ENCODE results near the gene UNC13D. TPM values are rescaled to one million over a fixed set of nuclear protein-coding genes. Genes with fewer than 3 reads are reported as not detected.

The UNC13D gene
- total RNA-seq, 1 experiment from 2014 or later: 104 TPM

DNA sequence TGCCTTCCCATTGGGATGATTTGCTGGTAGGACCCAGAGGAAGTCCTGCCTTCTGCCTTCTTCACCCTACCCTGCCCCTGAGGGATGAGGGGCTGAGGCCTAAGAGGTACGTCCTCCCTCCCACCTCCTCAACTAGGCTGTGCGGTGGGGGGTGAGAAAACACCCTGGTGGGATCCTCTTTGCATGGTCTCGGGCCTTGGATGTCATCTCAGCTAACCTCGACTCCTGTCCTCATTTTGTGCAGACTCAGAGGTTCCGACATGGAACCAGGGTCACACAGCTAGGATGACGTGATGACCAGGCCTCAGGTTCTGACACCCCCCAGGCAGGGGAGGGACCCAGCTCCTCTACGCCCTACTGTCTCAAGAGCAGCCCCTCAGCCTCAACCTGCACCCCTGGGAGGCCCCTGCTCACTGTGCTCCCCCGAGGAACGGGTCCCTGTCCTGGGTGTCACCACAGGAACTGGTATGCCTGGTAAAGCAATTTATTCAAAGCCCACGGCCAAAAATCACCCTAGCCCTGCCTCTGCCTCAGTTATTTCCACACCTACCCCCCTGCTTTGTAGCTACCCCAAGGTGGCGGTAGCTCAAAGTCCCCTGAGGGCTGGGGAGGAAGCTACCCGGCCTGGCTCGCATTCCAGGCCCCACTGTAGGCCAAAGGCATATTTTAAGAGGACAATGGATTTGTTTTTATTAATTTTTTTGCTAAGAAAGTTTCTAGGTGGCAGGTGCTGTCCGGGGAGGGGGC lies 17.5 kb downstream of the UNC13D start:
- TF ChIP-seq, protein P1, sequence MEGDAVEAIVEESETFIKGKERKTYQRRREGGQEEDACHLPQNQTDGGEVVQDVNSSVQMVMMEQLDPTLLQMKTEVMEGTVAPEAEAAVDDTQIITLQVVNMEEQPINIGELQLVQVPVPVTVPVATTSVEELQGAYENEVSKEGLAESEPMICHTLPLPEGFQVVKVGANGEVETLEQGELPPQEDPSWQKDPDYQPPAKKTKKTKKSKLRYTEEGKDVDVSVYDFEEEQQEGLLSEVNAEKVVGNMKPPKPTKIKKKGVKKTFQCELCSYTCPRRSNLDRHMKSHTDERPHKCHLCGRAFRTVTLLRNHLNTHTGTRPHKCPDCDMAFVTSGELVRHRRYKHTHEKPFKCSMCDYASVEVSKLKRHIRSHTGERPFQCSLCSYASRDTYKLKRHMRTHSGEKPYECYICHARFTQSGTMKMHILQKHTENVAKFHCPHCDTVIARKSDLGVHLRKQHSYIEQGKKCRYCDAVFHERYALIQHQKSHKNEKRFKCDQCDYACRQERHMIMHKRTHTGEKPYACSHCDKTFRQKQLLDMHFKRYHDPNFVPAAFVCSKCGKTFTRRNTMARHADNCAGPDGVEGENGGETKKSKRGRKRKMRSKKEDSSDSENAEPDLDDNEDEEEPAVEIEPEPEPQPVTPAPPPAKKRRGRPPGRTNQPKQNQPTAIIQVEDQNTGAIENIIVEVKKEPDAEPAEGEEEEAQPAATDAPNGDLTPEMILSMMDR (IDR thresholded peaks at IDR 0.05; ENCODE audit: unreplicated experiment): no peak
- Mint-ChIP-seq H3K4me1 (ENCODE audit: low read depth, unreplicated experiment) (peaks cover 6% of the 10 kb centered on the region), H3K4me3 (ENCODE audit: low read depth, unreplicated experiment) (no peak overlapping the region), H3K36me3 (ENCODE audit: insufficient read depth, unreplicated experiment) (peaks cover 68% of the 10 kb centered on the region), H3K27ac (ENCODE audit: unreplicated experiment) (peak overlapping the region; percentile 33), H3K27me3 (ENCODE audit: unreplicated experiment) (no peaks in the 10 kb centered on the region), H3K9me3 (ENCODE audit: low read depth, unreplicated experiment) (no peaks in the 10 kb centered on the region)
- CTCF ChIA-PET: interaction anchor here (0.5 to 1.2 kb wide), 3 partner anchors 17 to 216 kb away, joined by 3 to 7 read pairs (median 3); no protein-coding TSS in a partner anchor
- no peak for DNase-seq
- no TSS peak for BruUV-seq (replicated peaks)
- intact Hi-C loops (cut with micrococcal nuclease; ENCODE audit: unreplicated experiment): no loop called here

GRCh38 chr17:75825748-75826370 lies 18.3 kb downstream of the UNC13D start:
- Mint-ChIP-seq H3K27me3 (ENCODE audit: unreplicated experiment) (no peaks in the 10 kb centered on the region), H3K4me3 (ENCODE audit: low read depth, unreplicated experiment) (no peak overlapping the region), H3K27ac (ENCODE audit: unreplicated experiment) (peak overlapping the region; percentile 25), H3K36me3 (ENCODE audit: insufficient read depth, unreplicated experiment) (peaks cover 73% of the 10 kb centered on the region), H3K9me3 (ENCODE audit: low read depth, unreplicated experiment) (no peaks in the 10 kb centered on the region), H3K4me1 (ENCODE audit: low read depth, unreplicated experiment) (peaks cover 6% of the 10 kb centered on the region)
- CTCF ChIA-PET: interaction anchor here (0.6 to 0.8 kb wide), 2 partner anchors 19 to 112 kb away, joined by 3 to 4 read pairs; no protein-coding TSS in a partner anchor
- intact Hi-C loops (cut with micrococcal nuclease; ENCODE audit: unreplicated experiment): no loop called here
- DNase-seq: no peak
- BruUV-seq (replicated peaks): no TSS peak
- TF ChIP-seq, protein P1 (IDR thresholded peaks at IDR 0.05; ENCODE audit: unreplicated experiment): no peak

DNA sequence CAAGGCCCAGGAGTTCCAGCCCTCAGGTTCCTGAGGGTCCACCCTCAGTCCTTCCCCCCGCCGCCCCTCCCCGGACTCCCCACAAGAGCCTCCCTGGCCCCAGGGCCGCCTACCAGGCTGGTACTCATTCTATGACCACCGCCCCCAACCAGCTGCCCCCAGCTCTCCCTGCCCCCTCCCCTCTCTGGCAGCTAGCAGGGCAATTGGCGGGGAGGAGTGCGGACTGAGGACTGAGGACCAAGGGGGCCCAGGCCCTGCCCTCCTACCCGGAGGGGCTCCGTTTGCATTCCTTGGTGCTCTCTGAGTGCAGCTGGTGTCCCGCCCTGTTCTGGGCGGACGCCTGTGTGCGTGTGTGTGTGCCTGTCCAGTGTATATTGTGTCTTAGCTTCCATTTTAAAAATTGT lies 19.1 kb downstream of the UNC13D start:
- CTCF ChIA-PET: interaction anchor here (0.8 kb wide), 1 partner anchor 20 kb away, joined by 3 read pairs; no protein-coding TSS in a partner anchor
- Mint-ChIP-seq H3K9me3 (ENCODE audit: low read depth, unreplicated experiment) (no peaks in the 10 kb centered on the region), H3K36me3 (ENCODE audit: insufficient read depth, unreplicated experiment) (peaks cover 78% of the 10 kb centered on the region), H3K27me3 (ENCODE audit: unreplicated experiment) (no peaks in the 10 kb centered on the region), H3K4me1 (ENCODE audit: low read depth, unreplicated experiment) (peaks cover 6% of the 10 kb centered on the region), H3K4me3 (ENCODE audit: low read depth, unreplicated experiment) (no peak overlapping the region), H3K27ac (ENCODE audit: unreplicated experiment) (peak overlapping the region; percentile 25)
- no TSS peak for BruUV-seq (replicated peaks)
- TF ChIP-seq, protein P1 (IDR thresholded peaks at IDR 0.05; ENCODE audit: unreplicated experiment): no peak
- no peak for DNase-seq
- intact Hi-C loops (cut with micrococcal nuclease; ENCODE audit: unreplicated experiment): no loop called here

DNA sequence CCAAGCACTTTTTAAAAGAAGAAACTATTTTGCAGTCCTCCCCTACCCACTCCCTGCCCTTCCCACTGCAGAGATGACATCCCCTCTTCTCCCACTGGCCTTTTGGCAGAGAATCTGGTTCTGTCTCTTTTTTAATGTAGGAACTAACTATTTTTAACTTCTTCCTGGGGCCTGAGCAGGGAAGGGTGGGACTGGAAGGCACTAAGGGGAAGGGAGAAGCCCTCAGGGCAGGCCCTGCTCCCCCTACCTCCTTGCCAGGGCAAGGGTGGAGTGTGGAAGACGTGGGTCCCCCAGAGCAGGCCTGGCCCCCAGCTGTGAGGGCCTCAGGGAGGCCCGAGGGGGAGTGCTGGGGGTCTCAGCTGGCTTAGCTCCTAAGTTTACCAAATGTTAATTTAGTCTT lies 19.5 kb downstream of the UNC13D start:
- no peak for DNase-seq
- no peaks in the 10 kb centered on the region for H3K9me3 Mint-ChIP-seq (ENCODE audit: low read depth, unreplicated experiment)
- BruUV-seq (replicated peaks): no TSS peak
- peak overlapping the region; percentile 27 for H3K27ac Mint-ChIP-seq (ENCODE audit: unreplicated experiment)
- H3K4me1 Mint-ChIP-seq (ENCODE audit: low read depth, unreplicated experiment): peaks cover 6% of the 10 kb centered on the region
- H3K4me3 Mint-ChIP-seq (ENCODE audit: low read depth, unreplicated experiment): no peak overlapping the region
- intact Hi-C loops (cut with micrococcal nuclease; ENCODE audit: unreplicated experiment): no loop called here
- H3K27me3 Mint-ChIP-seq (ENCODE audit: unreplicated experiment): no peaks in the 10 kb centered on the region
- peaks cover 77% of the 10 kb centered on the region for H3K36me3 Mint-ChIP-seq (ENCODE audit: insufficient read depth, unreplicated experiment)
- TF ChIP-seq, protein P1 (IDR thresholded peaks at IDR 0.05; ENCODE audit: unreplicated experiment): no peak
- CTCF ChIA-PET: no interaction called here

All from Calu3 (cell line).